ENCODE measurements around the gene CIZ1.
A peak's percentile ranks its signal among the peaks of the same experiment; 100 is the strongest.

Gene CIZ1

DNA sequence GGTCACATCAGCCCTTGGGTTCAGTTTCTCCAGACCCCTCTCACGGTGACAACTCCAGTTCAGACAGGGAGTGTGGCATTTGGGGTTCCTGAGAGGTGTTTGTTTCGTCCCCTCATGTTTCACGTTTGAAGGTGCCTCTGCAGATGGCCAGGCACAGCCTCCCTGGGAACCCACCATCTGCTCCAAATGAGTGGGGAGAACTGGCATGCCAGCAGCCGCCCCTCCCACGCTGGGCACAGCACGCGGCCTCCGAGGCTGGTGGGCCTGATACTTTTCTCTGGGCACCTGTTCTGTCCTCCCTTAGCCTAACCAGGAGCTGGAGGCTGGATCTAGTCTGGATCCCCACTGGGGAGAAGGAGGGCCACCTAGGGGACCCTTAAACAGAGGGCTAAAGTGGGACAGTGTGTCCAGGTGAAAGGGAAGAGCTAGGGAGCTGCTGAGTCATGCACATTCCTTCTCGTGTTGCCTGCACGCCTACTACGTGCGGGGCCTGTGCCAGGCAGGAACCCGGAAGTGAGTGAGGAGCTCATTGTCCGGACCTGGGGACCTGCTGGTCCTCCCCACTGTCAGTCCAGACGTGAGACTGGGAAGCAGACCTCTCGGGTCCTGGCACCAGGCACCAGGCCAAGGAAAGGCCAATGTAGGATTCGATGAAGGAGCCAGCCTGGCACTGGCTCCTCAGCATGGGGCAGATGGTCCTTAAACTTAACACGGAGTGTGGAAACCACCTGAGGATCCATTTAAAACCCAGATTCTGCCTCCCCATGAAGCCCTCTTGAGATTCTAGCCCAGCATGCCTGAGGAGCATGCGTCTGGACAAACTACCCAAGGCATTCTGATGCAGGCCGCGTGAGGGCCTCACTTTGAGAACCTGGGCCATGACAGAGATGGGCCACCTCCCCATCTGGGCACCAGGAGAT lies 23.5 kb upstream of the CIZ1 start:
- no peak for DNase-seq

DNA sequence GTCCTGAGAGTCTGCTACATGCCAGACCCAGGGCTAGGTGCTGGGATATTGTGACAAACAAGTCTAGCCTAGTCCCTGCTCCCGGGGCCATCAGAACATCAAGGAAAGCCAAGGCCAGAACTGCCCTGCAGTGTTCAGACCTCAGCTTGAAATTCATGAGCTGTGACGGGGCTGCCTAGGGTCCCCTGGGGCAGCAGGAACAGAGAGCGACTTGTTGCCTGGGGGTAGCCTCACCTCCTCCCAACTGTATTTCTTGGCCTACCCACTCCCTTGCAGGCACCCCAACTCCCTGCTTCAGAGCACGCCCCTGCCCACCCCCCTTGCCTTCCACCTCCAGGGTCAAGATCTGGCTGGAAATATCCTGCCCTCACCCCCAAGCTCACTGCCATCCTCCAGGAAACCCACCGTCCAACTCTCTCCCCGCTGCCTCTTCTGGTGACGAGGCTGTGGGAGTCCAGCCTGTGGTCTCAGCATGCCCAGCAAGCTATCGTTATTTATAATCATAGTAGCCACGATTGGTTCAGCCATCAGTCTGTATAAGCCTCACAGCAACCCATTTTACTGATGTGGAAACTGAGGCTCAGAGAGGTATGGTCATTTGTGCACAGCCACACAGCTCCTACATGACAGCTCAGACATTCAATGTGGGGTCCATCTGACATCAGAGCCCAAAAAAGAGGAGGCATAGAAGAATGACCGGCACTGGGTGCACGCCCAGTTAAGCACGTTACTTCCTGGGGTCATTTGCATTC lies 22.6 kb upstream of the CIZ1 start:
- no peak for DNase-seq

DNA sequence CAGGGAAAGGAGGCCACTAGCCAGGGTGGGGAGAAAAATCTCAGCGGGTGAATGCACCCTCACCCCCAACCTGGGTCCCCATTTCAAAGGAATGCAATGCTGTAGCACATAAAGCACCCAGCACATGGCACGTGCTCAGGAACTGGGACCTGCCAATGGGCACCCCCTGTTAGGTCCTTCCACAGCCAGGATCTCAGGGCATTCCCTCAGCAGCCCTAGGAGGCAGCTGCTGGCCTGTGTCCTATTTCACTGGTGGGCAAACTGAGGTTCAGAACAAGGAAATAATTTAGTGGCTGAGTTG lies 20.6 kb upstream of the CIZ1 start:
- DNase-seq: no peak

DNA sequence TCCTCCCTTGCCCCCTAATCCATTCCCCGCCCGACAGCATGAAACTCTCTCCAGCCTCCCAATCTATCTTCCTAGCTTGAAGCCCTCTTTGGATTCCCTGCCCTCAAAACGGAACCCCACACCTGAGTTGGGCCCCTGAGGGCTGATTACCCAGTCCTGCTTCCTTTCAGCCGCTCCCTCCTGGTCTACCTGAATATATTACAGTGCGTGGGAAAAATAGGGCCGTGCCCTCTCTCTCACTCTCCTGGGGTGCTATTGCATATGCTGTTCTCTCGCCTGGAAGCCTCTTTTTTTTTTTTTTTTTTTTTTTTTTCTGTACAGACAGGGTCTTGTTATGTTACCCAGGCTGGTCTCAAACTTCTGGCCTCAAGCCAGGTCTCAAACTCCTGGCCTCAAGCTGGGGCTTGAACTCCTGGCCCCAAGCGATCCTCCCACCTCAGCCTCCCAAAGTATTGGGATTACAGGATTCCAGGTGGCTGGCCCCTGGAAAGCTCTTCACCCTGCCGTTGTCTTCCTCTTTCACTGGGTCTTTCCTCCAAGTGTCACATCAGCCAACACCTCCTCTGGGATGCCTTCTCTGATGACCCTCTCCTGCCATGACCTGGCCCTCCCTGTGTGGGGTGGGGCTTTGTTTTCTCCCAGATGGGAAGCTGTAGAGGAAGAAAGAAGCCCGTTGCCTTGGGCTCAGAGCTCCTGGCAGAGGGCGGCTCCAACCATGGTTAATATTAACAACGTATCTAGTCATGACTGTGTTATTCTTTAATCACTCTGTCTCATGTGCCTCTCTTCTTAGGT lies 20.0 kb upstream of the CIZ1 start:
- no peak for DNase-seq

GRCh38 chr9:128208946-128209669 lies 17.7 kb upstream of the CIZ1 start:
- DNase-seq: no peak

DNA sequence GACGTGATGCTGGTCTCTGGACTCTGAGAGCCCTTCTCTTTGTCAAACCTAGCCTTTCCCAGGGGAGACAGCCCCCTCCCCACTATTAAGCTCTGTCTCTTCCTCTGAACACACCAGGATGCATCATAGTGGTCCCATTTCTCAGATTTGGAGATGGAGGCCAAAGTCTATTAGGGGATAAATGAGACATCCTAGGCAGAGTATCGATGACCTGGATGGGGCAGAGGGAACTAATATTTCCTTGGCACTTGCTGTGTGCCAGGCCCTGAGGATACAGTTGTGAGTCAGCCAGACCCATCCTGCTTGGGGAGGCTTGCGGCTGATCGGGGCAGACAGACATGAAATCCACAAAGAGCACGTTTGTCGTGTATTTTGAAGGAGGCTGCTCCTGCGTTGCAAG lies 17.0 kb upstream of the CIZ1 start:
- DNase-seq: no peak

- DNase-seq: no peak
Observed at GRCh38 chr9:128206916-128207910, 15.8 kb upstream of the CIZ1 start.

- no peak for DNase-seq
Observed at GRCh38 chr9:128206484-128206883, 15.1 kb upstream of the CIZ1 start.

DNA sequence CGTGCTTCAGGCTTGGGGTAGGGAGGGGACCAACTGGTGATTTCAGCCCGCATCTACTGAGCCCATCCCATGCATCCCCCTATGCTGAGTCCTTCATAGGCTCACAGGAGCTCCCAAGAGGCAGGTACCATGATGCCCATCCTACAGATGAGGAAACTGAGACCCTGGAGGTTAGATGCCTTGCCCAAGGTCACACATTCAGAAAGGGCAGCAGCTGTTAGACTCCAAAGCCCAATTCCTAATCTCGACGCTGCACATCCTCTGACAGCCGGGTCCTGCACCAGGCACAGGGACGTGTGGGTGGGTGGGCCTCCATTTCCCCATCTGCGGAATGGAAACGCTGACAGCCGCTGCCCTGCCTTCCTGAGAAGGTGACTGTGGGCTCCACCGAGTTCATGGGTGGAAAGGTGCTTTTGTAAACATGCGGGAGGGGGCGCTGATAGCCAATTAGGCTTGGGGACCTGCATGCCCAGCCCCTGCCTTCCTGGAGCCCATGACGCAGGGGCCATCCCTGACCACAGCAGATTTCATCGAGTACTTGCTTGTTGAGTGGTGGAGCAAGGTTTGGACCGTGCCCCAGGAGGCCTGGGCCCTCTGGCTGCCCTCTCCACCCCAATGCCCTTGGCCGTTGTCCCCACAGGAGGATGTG lies 14.0 kb upstream of the CIZ1 start:
- no peak for DNase-seq

GRCh38 chr9:128204858-128205257 lies 13.5 kb upstream of the CIZ1 start:
- no peak for DNase-seq

DNA sequence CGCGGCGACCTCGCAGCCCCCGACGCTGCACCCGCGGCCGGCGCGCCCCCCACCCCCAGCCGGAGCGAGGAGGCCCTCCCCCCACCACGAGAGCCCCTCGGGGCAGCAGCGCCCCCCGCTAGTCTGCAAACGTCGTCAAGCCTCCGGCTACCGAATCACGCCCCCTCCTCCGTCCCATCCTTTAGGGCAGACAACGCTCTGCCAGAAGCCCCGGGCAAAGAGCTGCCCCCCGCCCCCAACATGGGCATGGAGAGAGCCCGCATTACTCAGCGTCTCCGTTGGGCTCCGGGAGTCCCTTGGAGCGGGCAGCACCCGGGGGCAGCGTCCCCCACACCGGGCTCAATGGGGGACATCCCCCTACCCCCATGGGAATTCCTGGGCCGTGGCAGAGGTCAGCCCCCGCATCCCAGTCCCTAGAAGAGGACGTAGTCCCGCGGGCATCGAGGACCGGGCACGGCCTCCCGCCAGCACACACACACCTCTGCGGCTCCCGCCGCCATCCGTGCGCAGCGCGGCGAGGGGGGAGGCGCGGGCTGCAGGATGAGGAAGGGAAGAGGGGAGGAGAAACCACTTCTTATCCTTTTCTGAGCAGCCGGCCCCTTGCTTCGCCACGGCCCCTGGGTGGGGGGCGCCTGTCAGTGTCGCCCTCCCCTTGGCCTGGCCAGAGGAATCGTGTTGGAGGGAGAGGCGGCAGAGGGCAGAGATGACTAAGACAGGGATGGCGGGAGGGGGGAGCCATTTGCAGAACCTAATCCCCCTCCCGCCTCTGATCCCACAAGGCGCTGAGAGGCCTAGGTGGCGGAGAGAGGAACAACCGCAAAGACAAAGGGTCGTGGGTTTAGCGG lies 12.6 kb upstream of the CIZ1 start:
- DNase-seq: no peak

DNA sequence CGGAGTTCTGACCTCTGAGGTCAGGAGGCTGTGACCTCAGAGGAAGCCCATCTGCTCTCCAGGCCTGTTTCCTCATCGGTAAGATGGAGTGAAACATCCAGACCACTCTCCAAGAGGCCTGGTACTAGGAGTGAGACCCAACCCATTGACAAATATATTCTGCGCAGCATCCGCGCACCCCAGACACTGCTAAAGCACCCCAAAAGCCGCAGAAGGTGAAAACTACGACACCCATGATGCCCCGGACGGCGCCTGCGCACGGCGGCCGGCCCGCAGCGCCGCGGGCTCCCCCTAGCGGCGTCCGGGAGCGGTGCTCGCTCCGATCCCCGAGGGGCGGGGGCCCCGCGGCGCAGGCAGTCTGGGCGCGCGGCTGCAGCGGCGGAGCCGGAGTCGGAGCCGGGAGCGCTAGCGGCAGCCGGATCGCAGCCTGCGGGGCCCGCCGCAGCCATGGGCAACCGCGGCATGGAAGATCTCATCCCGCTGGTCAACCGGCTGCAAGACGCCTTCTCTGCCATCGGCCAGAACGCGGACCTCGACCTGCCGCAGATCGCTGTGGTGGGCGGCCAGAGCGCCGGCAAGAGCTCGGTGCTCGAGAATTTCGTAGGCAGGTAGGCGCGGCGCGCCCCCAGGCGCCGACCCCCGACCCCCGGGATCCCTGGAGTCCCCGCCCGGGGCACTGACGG lies 11.8 kb upstream of the CIZ1 start, which contains the start of gene DNM1:
Gene DNM1, plus strand, starts transcription at position 356 of the 683 bp plus-strand sequence. Its CDS starts 92 bp downstream, at position 448.
- DNase-seq: peak; percentile 17 to 68 (median 34)

- DNase-seq: no peak
Observed at GRCh38 chr9:128202648-128203023, 11.3 kb upstream of the CIZ1 start.

- no peak for DNase-seq
Observed at GRCh38 chr9:128201441-128202369, 10.3 kb upstream of the CIZ1 start.

GRCh38 chr9:128193469-128194096 lies 2.2 kb upstream of the CIZ1 start:
- DNase-seq: no peak

- DNase-seq: no peak
Observed at GRCh38 chr9:128192601-128193371, 1.4 kb upstream of the CIZ1 start.

All from activated naive CD4-positive, alpha-beta T cell (primary cell).